Measurements from ENCODE around the gene KRTAP1-4. TPM values are rescaled to one million over a fixed set of nuclear protein-coding genes. Genes with fewer than 3 reads are reported as not detected.
"Not testable (repeated sequence)": the region's sequence is repeated elsewhere in the genome, so short reads cannot be mapped to it uniquely, and the experiment has no call there.

KRTAP1-4 gene
- total RNA-seq, 1 experiment from 2014 or later = not detected

- Histone ChIP-seq H3K27me3 (ENCODE audit: insufficient read depth, low read depth) (no peaks in the 10 kb centered on the region), H3K27ac (no peak overlapping the region), H3K36me3 (ENCODE audit: low read depth) (no peaks in the 10 kb centered on the region; the same call in 1 of the 2 replicates), H3K9me3 (ENCODE audit: insufficient read depth, low read depth) (peaks cover 7% of the 10 kb centered on the region), H3K4me3 (no peak overlapping the region), H2AFZ (no peak overlapping the region), H3K9me2 (ENCODE audit: insufficient read depth) (no peaks in the 10 kb centered on the region), H3K4me1 (replicated peaks; ENCODE audit: insufficient read depth) (peaks cover 6% of the 10 kb centered on the region; the same call in 1 of the 2 replicates), H4K20me1 (ENCODE audit: insufficient read depth) (no peaks in the 10 kb centered on the region), H3K4me2 (no peak overlapping the region), H3F3A (ENCODE audit: insufficient read depth, low read depth) (no peaks in the 10 kb centered on the region), H3K79me2 (ENCODE audit: low read depth) (no peaks in the 10 kb centered on the region)
- DNase-seq = no peak
- CTCF ChIA-PET = no interaction called here
- no TSS peak for BruUV-seq (replicated peaks)
- POLR2A ChIA-PET (ENCODE audit: unreplicated experiment) = no interaction called here
- TF ChIP-seq CTCF (conservative IDR thresholded peaks at IDR 0.05) (no peak), EZH2 (IDR thresholded peaks at IDR 0.05; ENCODE audit: low read depth) (no peak)
- intact Hi-C loops (cut with micrococcal nuclease; ENCODE audit: unreplicated experiment) = no loop called here
Observed at GRCh38 chr17:41037853-41038350, 7.9 kb upstream of the KRTAP1-4 start.

DNA sequence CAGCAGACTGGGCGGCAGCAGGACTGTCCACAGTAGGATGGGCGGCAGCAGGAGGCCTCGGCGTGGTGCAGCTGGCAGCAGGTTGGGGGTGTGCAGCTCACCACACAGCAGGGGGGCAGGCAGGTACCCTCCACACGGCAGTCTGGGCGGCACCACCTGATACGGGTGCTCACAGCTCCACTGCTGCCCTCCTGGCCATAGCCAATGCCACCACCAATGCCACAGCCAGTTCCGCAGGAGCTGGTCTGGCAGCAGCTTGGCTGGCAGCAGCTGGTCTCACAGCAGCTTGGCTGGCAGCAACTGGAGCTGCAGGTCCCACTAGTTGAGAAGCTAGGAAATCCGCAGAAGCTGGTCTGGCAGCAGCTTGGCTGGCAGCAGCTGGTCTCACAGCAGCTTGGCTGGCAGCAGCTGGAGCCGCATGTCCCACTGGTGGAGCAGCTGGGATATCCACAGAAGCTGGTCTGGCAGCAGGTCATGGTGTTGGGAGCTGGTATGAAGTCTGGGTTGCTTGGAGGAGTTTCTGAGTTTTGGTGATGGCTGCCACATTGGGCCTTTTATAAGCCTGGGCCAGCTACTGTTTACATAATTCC, 4.4 kb upstream of the KRTAP1-4 start, which contains the start of gene KRTAP1-3:
Gene KRTAP1-3 (minus strand): TSS at position 529 of the 590 bp plus-strand sequence. CDS start 53 bp downstream, at position 476.
- DNase-seq; POLR2A ChIA-PET (ENCODE audit: unreplicated experiment); H3K27me3 ChIP-seq (ENCODE audit: insufficient read depth, low read depth); H3K79me2 ChIP-seq (ENCODE audit: low read depth); H3K4me3 ChIP-seq; CTCF ChIA-PET; H3K27ac ChIP-seq; BruUV-seq (replicated peaks); H3K4me2 ChIP-seq; H4K20me1 ChIP-seq (ENCODE audit: insufficient read depth); H3K9me3 ChIP-seq (ENCODE audit: insufficient read depth, low read depth); H3K36me3 ChIP-seq (ENCODE audit: low read depth); H3K9me2 ChIP-seq (ENCODE audit: insufficient read depth); intact Hi-C loops (cut with micrococcal nuclease; ENCODE audit: unreplicated experiment); H3K4me1 ChIP-seq (replicated peaks; ENCODE audit: insufficient read depth); H3F3A ChIP-seq (ENCODE audit: insufficient read depth, low read depth): not testable (repeated sequence)
- H2AFZ ChIP-seq = peak within 1 kb of the TSS; percentile 49; the same call in 1 of the 2 replicates

DNA sequence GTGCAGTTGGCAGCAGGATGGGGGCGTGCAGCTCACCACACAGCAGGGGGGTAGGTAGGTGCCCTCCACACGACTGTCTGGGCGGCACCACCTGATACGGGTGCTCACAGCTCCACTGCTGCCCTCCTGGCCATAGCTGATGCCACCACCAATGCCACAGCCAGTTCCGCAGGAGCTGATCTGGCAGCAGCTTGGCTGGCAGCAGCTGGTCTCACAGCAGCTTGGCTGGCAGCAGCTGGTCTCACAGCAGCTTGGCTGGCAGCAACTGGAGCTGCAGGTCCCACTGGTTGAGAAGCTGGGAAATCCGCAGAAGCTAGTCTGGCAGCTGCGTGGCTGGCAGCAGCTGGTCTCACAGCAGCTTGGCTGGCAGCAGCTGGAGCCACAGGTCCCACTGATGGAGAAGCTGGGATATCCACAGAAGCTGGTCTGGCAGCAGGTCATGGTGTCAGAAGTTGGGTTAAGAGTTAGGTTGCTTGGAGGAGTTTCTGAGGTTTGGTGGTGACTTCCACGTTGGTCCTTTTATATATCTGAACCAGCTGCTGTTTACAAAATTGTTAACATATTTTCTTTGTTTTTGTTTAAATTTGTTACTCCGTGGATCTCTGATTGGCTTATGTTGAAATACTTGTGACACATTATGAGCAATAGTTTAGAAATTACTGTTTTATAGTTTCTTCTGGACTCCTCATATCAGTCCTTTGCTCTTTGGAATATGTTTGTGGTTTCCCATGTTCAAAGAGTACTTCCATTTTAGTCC, 3.1 kb downstream of the KRTAP1-4 start, which contains the start of gene KRTAP1-5:
Gene KRTAP1-5 (minus strand): TSS at position 494 of the 757 bp plus-strand sequence. CDS start 53 bp downstream, at position 441.
- H3K79me2 ChIP-seq (ENCODE audit: low read depth) = no peaks in the 10 kb centered on the region
- no peaks in the 10 kb centered on the region for H3K27me3 ChIP-seq (ENCODE audit: insufficient read depth, low read depth)
- no TSS peak for BruUV-seq (replicated peaks)
- H3K36me3 ChIP-seq (ENCODE audit: low read depth) = no peaks in the 10 kb centered on the region
- H3K4me3 ChIP-seq = no peak within 1 kb of the TSS
- no peaks in the 10 kb centered on the region for H3K9me2 ChIP-seq (ENCODE audit: insufficient read depth)
- peak within 1 kb of the TSS; percentile 12; the same call in 1 of the 2 replicates for H2AFZ ChIP-seq
- H3K4me1 ChIP-seq (replicated peaks; ENCODE audit: insufficient read depth) = peaks cover 14% of the 10 kb centered on the region
- intact Hi-C loops (cut with micrococcal nuclease; ENCODE audit: unreplicated experiment) = no loop called here
- H3F3A ChIP-seq (ENCODE audit: insufficient read depth, low read depth) = peaks cover 9% of the 10 kb centered on the region; the same call in 1 of the 2 replicates
- POLR2A ChIA-PET (ENCODE audit: unreplicated experiment) = no interaction called here
- H3K4me2 ChIP-seq = peak within 1 kb of the TSS; percentile 4; the same call in 1 of the 2 replicates
- peak in 1 of 2 experiments; percentile 52 for DNase-seq
- peaks cover 5% of the 10 kb centered on the region; the same call in 1 of the 2 replicates for H3K9me3 ChIP-seq (ENCODE audit: insufficient read depth, low read depth)
- CTCF ChIA-PET = interaction anchor here (0.6 kb wide), 1 partner anchor 46 kb away, joined by 3 read pairs; no protein-coding TSS in a partner anchor
- TF ChIP-seq CTCF (conservative IDR thresholded peaks at IDR 0.05) (no peak), EZH2 (IDR thresholded peaks at IDR 0.05; ENCODE audit: low read depth) (no peak)
- no peaks in the 10 kb centered on the region for H4K20me1 ChIP-seq (ENCODE audit: insufficient read depth)
- H3K27ac ChIP-seq = peak within 1 kb of the TSS; percentile 19; the same call in 1 of the 2 replicates
